ENCODE results near the gene PRKCA. TPM values are rescaled to one million over a fixed set of nuclear protein-coding genes. Genes with fewer than 3 reads are reported as not detected.

The PRKCA gene
- total and polyA plus RNA-seq, 2 donors from 2014 or later = 8.0 to 50.8 TPM

DNA sequence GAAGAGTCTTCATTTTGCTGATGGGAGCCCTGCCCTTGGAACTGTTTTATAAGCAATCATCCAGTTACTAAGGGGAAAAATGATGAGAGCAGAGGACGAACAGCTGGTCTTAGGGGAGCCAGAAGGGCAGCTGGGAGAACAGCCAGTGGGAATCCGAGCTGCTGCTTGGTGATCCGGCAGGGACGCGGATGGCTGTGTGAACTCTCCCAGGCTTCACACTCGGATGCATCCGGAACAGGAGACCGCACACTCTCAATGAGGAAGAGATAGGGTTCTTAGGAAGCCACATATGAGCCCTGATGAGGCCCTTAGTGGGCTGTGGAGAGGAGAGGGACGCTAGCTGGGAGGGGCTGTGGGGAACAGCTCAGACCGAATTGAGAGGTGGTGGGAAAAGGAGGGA, 527.5 kb downstream of the PRKCA start:
- Histone ChIP-seq H3K4me1 (ENCODE audit: control insufficient read depth in 2 of 3, insufficient read depth in 2 of 3, low read depth in 1 of 3, low read length in 3 of 3) (peaks cover 0 to 2% (median 0%) of the 10 kb centered on the region in 3 donors), H3K27me3 (ENCODE audit: control insufficient read depth, insufficient read depth, low read length) (peaks cover 3% of the 10 kb centered on the region), H3K9ac (ENCODE audit: low read length in 3 of 3) (no peak overlapping the region), H3K36me3 (ENCODE audit: control insufficient read depth in 2 of 3, insufficient read depth in 3 of 3, low read length in 3 of 3) (no peaks in the 10 kb centered on the region), H3K27ac (ENCODE audit: low read depth in 2 of 2, low read length in 2 of 2) (no peak overlapping the region), H3K9me3 (ENCODE audit: control insufficient read depth in 2 of 3, insufficient read depth in 1 of 3, low read length in 3 of 3) (no peaks in the 10 kb centered on the region), H3K4me3 (ENCODE audit: low read length in 3 of 3) (no peak overlapping the region)
- TF ChIP-seq, protein P1, sequence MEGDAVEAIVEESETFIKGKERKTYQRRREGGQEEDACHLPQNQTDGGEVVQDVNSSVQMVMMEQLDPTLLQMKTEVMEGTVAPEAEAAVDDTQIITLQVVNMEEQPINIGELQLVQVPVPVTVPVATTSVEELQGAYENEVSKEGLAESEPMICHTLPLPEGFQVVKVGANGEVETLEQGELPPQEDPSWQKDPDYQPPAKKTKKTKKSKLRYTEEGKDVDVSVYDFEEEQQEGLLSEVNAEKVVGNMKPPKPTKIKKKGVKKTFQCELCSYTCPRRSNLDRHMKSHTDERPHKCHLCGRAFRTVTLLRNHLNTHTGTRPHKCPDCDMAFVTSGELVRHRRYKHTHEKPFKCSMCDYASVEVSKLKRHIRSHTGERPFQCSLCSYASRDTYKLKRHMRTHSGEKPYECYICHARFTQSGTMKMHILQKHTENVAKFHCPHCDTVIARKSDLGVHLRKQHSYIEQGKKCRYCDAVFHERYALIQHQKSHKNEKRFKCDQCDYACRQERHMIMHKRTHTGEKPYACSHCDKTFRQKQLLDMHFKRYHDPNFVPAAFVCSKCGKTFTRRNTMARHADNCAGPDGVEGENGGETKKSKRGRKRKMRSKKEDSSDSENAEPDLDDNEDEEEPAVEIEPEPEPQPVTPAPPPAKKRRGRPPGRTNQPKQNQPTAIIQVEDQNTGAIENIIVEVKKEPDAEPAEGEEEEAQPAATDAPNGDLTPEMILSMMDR (IDR thresholded peaks at IDR 0.05; ENCODE audit: borderline replicate concordance, extremely low read depth, insufficient read depth) = no peak
- DNase-seq (peak in 3 of 5 donors; percentile 58 to 77 (median 66)), FAIRE-seq (no peak)
- intact Hi-C loops (cut with DNase I) = no loop called here

DNA sequence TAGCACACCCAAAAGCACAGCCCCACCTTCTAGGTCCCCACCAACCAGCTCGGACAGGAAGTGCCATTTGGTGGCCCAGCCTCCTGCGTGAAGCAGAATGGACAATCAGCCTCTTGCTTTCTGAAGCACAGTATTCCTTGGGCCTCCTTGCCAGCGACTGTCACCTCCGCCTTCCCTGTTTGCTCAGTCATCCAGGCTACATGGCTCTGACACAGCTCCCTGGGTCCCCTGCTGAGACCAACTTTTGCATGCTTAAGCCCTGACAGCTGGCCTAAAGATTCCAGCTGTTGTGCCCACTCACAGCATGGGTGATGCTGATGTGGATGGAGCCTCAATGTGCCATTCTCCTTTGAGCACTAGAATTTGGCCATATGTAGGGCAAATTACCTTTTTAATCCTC, 528.0 kb downstream of the PRKCA start:
- peaks cover 4% of the 10 kb centered on the region for H3K27me3 ChIP-seq (ENCODE audit: control insufficient read depth, insufficient read depth, low read length)
- H3K4me3 ChIP-seq (ENCODE audit: low read length in 3 of 3) = no peak overlapping the region
- H3K36me3 ChIP-seq (ENCODE audit: control insufficient read depth in 2 of 3, insufficient read depth in 3 of 3, low read length in 3 of 3) = no peaks in the 10 kb centered on the region
- FAIRE-seq (no peak), DNase-seq (no peak)
- TF ChIP-seq, protein P1 (IDR thresholded peaks at IDR 0.05; ENCODE audit: borderline replicate concordance, extremely low read depth, insufficient read depth) = no peak
- H3K27ac ChIP-seq (ENCODE audit: low read depth in 2 of 2, low read length in 2 of 2) = no peak overlapping the region
- no peak overlapping the region for H3K9ac ChIP-seq (ENCODE audit: low read length in 3 of 3)
- H3K9me3 ChIP-seq (ENCODE audit: control insufficient read depth in 2 of 3, insufficient read depth in 1 of 3, low read length in 3 of 3) = no peaks in the 10 kb centered on the region
- H3K4me1 ChIP-seq (ENCODE audit: control insufficient read depth in 2 of 3, insufficient read depth in 2 of 3, low read depth in 1 of 3, low read length in 3 of 3) = peaks cover 0 to 2% (median 0%) of the 10 kb centered on the region in 3 donors
- intact Hi-C loops (cut with DNase I) = no loop called here

DNA sequence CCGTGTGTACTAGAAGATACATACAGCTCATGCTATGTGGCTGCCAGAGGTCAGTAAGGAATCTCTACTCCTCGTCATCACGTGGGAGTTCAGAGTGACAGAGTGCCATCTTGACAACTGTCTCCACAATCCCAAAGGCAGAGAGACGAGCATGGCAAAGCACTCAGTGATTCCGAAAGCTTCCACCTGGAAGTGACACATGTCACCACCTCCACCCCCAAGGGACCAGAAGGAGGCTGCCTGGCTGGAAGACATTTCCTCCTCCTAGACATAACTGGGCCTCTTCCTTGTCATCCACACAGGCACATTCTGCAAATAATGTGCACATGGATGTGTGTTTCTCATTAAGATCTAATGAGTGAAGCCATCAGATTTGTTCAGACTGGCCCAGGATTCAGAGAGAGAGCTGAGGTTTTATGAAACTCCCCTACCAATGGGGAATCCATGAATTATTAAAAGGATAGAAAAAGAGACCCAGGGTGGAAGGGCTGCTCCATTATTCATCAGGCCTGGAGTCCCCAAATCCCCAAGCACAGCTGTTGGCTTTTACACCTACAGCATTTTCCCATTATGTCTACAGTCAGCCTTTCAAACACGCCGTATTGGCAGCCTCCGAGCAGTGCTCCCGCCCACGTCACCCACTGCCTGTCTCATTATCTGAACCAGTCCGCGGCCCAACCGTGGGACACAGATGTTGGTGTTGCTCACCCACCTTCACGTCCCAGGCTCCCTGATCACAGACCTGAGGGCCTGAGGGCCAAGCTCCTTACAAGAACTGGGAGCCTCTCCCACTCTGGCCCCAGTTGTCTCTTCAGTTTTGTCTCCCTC, 529.2 kb downstream of the PRKCA start:
- intact Hi-C loops (cut with DNase I) = no loop called here
- H3K4me1 ChIP-seq (ENCODE audit: control insufficient read depth in 2 of 3, insufficient read depth in 2 of 3, low read depth in 1 of 3, low read length in 3 of 3) = peaks cover 0 to 2% (median 0%) of the 10 kb centered on the region in 3 donors
- DNase-seq = no peak
- peaks cover 4% of the 10 kb centered on the region for H3K27me3 ChIP-seq (ENCODE audit: control insufficient read depth, insufficient read depth, low read length)
- no peaks in the 10 kb centered on the region for H3K9me3 ChIP-seq (ENCODE audit: control insufficient read depth in 2 of 3, insufficient read depth in 1 of 3, low read length in 3 of 3)
- H3K9ac ChIP-seq (ENCODE audit: low read length in 3 of 3) = no peak overlapping the region
- H3K27ac ChIP-seq (ENCODE audit: low read depth in 2 of 2, low read length in 2 of 2) = no peak overlapping the region
- TF ChIP-seq, protein P1 (IDR thresholded peaks at IDR 0.05; ENCODE audit: borderline replicate concordance, extremely low read depth, insufficient read depth) = no peak
- no peaks in the 10 kb centered on the region for H3K36me3 ChIP-seq (ENCODE audit: control insufficient read depth in 2 of 3, insufficient read depth in 3 of 3, low read length in 3 of 3)
- no peak overlapping the region for H3K4me3 ChIP-seq (ENCODE audit: low read length in 3 of 3)
- FAIRE-seq = no peak
